Ishikawa (cell line): Measurements from ENCODE around the gene ARID1B.

Source experiments
- CEBPB ChIP-seq: IDR thresholded peaks from 2 replicates; pipeline ENCODE4 v1.6.1; 2012
- CREB1 ChIP-seq: IDR thresholded peaks from 2 replicates; pipeline ENCODE4 v1.6.1; 2012; ENCODE audit warnings: low read depth
- EP300 ChIP-seq: IDR thresholded peaks from 2 replicates; pipeline ENCODE4 v1.6.1; 2012; ENCODE audit warnings: borderline replicate concordance
- FOXM1 ChIP-seq: IDR thresholded peaks from 2 replicates; pipeline ENCODE4 v1.6.1; 2012; ENCODE audit warnings: low read depth, borderline replicate concordance
- MAX ChIP-seq: IDR thresholded peaks from 2 replicates; pipeline ENCODE4 v1.6.1; 2012
- NFIC ChIP-seq: IDR thresholded peaks from 2 replicates; pipeline ENCODE4 v1.6.1; 2012
- RAD21 ChIP-seq: IDR thresholded peaks from 2 replicates; pipeline ENCODE4 v1.6.1; 2012; ENCODE audit warnings: low read depth
- REST ChIP-seq: IDR thresholded peaks from 2 replicates; pipeline ENCODE4 v1.6.1; 2012; ENCODE audit warnings: low read depth, mild to moderate bottlenecking
- TAF1 ChIP-seq: IDR thresholded peaks from 2 replicates; pipeline ENCODE4 v1.6.1; 2012; ENCODE audit warnings: low read depth, mild to moderate bottlenecking
- ZBTB7A ChIP-seq: IDR thresholded peaks from 2 replicates; pipeline ENCODE4 v1.6.1; 2012; ENCODE audit warnings: low read depth

GRCh38 chr6:156869980-156870398 lies 92.8 kb downstream of the ARID1B start:
- TF ChIP-seq MAX (no peak), RAD21 (no peak), CREB1 (no peak), TAF1 (no peak), CEBPB (no peak), FOXM1 (no peak), EP300 (no peak), REST (no peak), ZBTB7A (no peak), NFIC (no peak)
